ENCODE measurements around the gene TTL.
"Not testable (repeated sequence)": the region's sequence is repeated elsewhere in the genome, so short reads cannot be mapped to it uniquely, and the experiment has no call there.

Gene TTL

GRCh38 chr2:112444256-112444655 lies 37.7 kb upstream of the TTL start:
- H3K4me3 ChIP-seq (ENCODE audit: low read length): not testable (repeated sequence)

GRCh38 chr2:112449854-112450253 lies 32.1 kb upstream of the TTL start:
- no peaks in the 10 kb centered on the region for H3K36me3 ChIP-seq (ENCODE audit: control insufficient read depth, insufficient read depth, low read length, severe bottlenecking)
- H3K27me3 ChIP-seq (replicated peaks; ENCODE audit: control insufficient read depth, insufficient read depth, low read length): peaks cover 5% of the 10 kb centered on the region
- peaks cover 8% of the 10 kb centered on the region for H3K9me3 ChIP-seq (ENCODE audit: control insufficient read depth, low read length)
- H3K4me3 ChIP-seq (ENCODE audit: low read length): no peak overlapping the region
- H3K9ac ChIP-seq (ENCODE audit: low read length): no peak overlapping the region
- H3K4me1 ChIP-seq (ENCODE audit: control insufficient read depth, insufficient read depth, low read length): no peaks in the 10 kb centered on the region
- DNase-seq (ENCODE audit: low read depth): no peak

More at GRCh38 chr2:112444256-112444655, 37.7 kb upstream of the TTL start:
- not testable (repeated sequence) for H3K9me3 ChIP-seq (ENCODE audit: control insufficient read depth, low read length); DNase-seq (ENCODE audit: low read depth); H3K4me1 ChIP-seq (ENCODE audit: control insufficient read depth, insufficient read depth, low read length); H3K27me3 ChIP-seq (replicated peaks; ENCODE audit: control insufficient read depth, insufficient read depth, low read length); H3K9ac ChIP-seq (ENCODE audit: low read length); H3K36me3 ChIP-seq (ENCODE audit: control insufficient read depth, insufficient read depth, low read length, severe bottlenecking)

GRCh38 chr2:112451317-112451716 lies 30.6 kb upstream of the TTL start:
- no peaks in the 10 kb centered on the region for H3K36me3 ChIP-seq (ENCODE audit: control insufficient read depth, insufficient read depth, low read length, severe bottlenecking)
- H3K4me1 ChIP-seq (ENCODE audit: control insufficient read depth, insufficient read depth, low read length): no peaks in the 10 kb centered on the region
- peaks cover 8% of the 10 kb centered on the region for H3K9me3 ChIP-seq (ENCODE audit: control insufficient read depth, low read length)
- no peak overlapping the region for H3K4me3 ChIP-seq (ENCODE audit: low read length)
- DNase-seq (ENCODE audit: low read depth): no peak
- H3K27me3 ChIP-seq (replicated peaks; ENCODE audit: control insufficient read depth, insufficient read depth, low read length): peaks cover 5% of the 10 kb centered on the region
- no peak overlapping the region for H3K9ac ChIP-seq (ENCODE audit: low read length)

- H3K9ac ChIP-seq (ENCODE audit: low read length): no peak overlapping the region
- peaks cover 17% of the 10 kb centered on the region for H3K27me3 ChIP-seq (replicated peaks; ENCODE audit: control insufficient read depth, insufficient read depth, low read length)
- no peak for DNase-seq (ENCODE audit: low read depth)
- no peaks in the 10 kb centered on the region for H3K36me3 ChIP-seq (ENCODE audit: control insufficient read depth, insufficient read depth, low read length, severe bottlenecking)
- peaks cover 8% of the 10 kb centered on the region for H3K9me3 ChIP-seq (ENCODE audit: control insufficient read depth, low read length)
- no peak overlapping the region for H3K4me3 ChIP-seq (ENCODE audit: low read length)
- H3K4me1 ChIP-seq (ENCODE audit: control insufficient read depth, insufficient read depth, low read length): no peaks in the 10 kb centered on the region
Observed at GRCh38 chr2:112454586-112454985, 27.4 kb upstream of the TTL start.

GRCh38 chr2:112459372-112459771 lies 22.6 kb upstream of the TTL start:
- no peak for DNase-seq (ENCODE audit: low read depth)
- Histone ChIP-seq H3K9me3 (ENCODE audit: control insufficient read depth, low read length) (peaks cover 7% of the 10 kb centered on the region), H3K27me3 (replicated peaks; ENCODE audit: control insufficient read depth, insufficient read depth, low read length) (peaks cover 15% of the 10 kb centered on the region), H3K4me3 (ENCODE audit: low read length) (no peak overlapping the region), H3K36me3 (ENCODE audit: control insufficient read depth, insufficient read depth, low read length, severe bottlenecking) (no peaks in the 10 kb centered on the region), H3K4me1 (ENCODE audit: control insufficient read depth, insufficient read depth, low read length) (no peaks in the 10 kb centered on the region), H3K9ac (ENCODE audit: low read length) (no peak overlapping the region)

- H3K9me3 ChIP-seq (ENCODE audit: control insufficient read depth, low read length): peaks cover 7% of the 10 kb centered on the region
- no peak for DNase-seq (ENCODE audit: low read depth)
- no peak overlapping the region for H3K9ac ChIP-seq (ENCODE audit: low read length)
- H3K27me3 ChIP-seq (replicated peaks; ENCODE audit: control insufficient read depth, insufficient read depth, low read length): peaks cover 13% of the 10 kb centered on the region
- H3K36me3 ChIP-seq (ENCODE audit: control insufficient read depth, insufficient read depth, low read length, severe bottlenecking): no peaks in the 10 kb centered on the region
- H3K4me3 ChIP-seq (ENCODE audit: low read length): no peak overlapping the region
- no peaks in the 10 kb centered on the region for H3K4me1 ChIP-seq (ENCODE audit: control insufficient read depth, insufficient read depth, low read length)
Observed at GRCh38 chr2:112462178-112462577, 19.8 kb upstream of the TTL start.

GRCh38 chr2:112463256-112463655 lies 18.7 kb upstream of the TTL start:
- no peaks in the 10 kb centered on the region for H3K4me1 ChIP-seq (ENCODE audit: control insufficient read depth, insufficient read depth, low read length)
- H3K9ac ChIP-seq (ENCODE audit: low read length): no peak overlapping the region
- no peak for DNase-seq (ENCODE audit: low read depth)

GRCh38 chr2:112465382-112465781 lies 16.6 kb upstream of the TTL start:
- no peak overlapping the region for H3K4me3 ChIP-seq (ENCODE audit: low read length)
- no peaks in the 10 kb centered on the region for H3K27me3 ChIP-seq (replicated peaks; ENCODE audit: control insufficient read depth, insufficient read depth, low read length)
- H3K36me3 ChIP-seq (ENCODE audit: control insufficient read depth, insufficient read depth, low read length, severe bottlenecking): no peaks in the 10 kb centered on the region
- H3K9me3 ChIP-seq (ENCODE audit: control insufficient read depth, low read length): peaks cover 10% of the 10 kb centered on the region
- no peaks in the 10 kb centered on the region for H3K4me1 ChIP-seq (ENCODE audit: control insufficient read depth, insufficient read depth, low read length)
- DNase-seq (ENCODE audit: low read depth): peak; percentile 19
- no peak overlapping the region for H3K9ac ChIP-seq (ENCODE audit: low read length)

More at GRCh38 chr2:112463256-112463655, 18.7 kb upstream of the TTL start:
- peaks cover 10% of the 10 kb centered on the region for H3K27me3 ChIP-seq (replicated peaks; ENCODE audit: control insufficient read depth, insufficient read depth, low read length)
- H3K9me3 ChIP-seq (ENCODE audit: control insufficient read depth, low read length): peaks cover 7% of the 10 kb centered on the region
- no peaks in the 10 kb centered on the region for H3K36me3 ChIP-seq (ENCODE audit: control insufficient read depth, insufficient read depth, low read length, severe bottlenecking)
- H3K4me3 ChIP-seq (ENCODE audit: low read length): no peak overlapping the region

GRCh38 chr2:112472547-112473263 lies 9.3 kb upstream of the TTL start:
- H3K4me3 ChIP-seq (ENCODE audit: low read length): no peak overlapping the region
- no peaks in the 10 kb centered on the region for H3K4me1 ChIP-seq (ENCODE audit: control insufficient read depth, insufficient read depth, low read length)
- DNase-seq (ENCODE audit: low read depth): no peak
- H3K9ac ChIP-seq (ENCODE audit: low read length): no peak overlapping the region
- peaks cover 3% of the 10 kb centered on the region for H3K9me3 ChIP-seq (ENCODE audit: control insufficient read depth, low read length)
- no peaks in the 10 kb centered on the region for H3K36me3 ChIP-seq (ENCODE audit: control insufficient read depth, insufficient read depth, low read length, severe bottlenecking)
- H3K27me3 ChIP-seq (replicated peaks; ENCODE audit: control insufficient read depth, insufficient read depth, low read length): no peaks in the 10 kb centered on the region

GRCh38 chr2:112474844-112475486 lies 7.0 kb upstream of the TTL start:
- Histone ChIP-seq H3K9ac (ENCODE audit: low read length) (no peak overlapping the region), H3K27me3 (replicated peaks; ENCODE audit: control insufficient read depth, insufficient read depth, low read length) (no peaks in the 10 kb centered on the region), H3K4me3 (ENCODE audit: low read length) (no peak overlapping the region), H3K4me1 (ENCODE audit: control insufficient read depth, insufficient read depth, low read length) (no peaks in the 10 kb centered on the region), H3K36me3 (ENCODE audit: control insufficient read depth, insufficient read depth, low read length, severe bottlenecking) (no peaks in the 10 kb centered on the region), H3K9me3 (ENCODE audit: control insufficient read depth, low read length) (no peaks in the 10 kb centered on the region)
- DNase-seq (ENCODE audit: low read depth): no peak

- H3K36me3 ChIP-seq (ENCODE audit: control insufficient read depth, insufficient read depth, low read length, severe bottlenecking): no peaks in the 10 kb centered on the region
Observed at GRCh38 chr2:112476434-112476833, 5.5 kb upstream of the TTL start.

More at GRCh38 chr2:112476434-112476833, 5.5 kb upstream of the TTL start:
- Histone ChIP-seq H3K4me3 (ENCODE audit: low read length) (no peak overlapping the region), H3K9ac (ENCODE audit: low read length) (no peak overlapping the region), H3K9me3 (ENCODE audit: control insufficient read depth, low read length) (no peaks in the 10 kb centered on the region), H3K27me3 (replicated peaks; ENCODE audit: control insufficient read depth, insufficient read depth, low read length) (no peaks in the 10 kb centered on the region), H3K4me1 (ENCODE audit: control insufficient read depth, insufficient read depth, low read length) (peaks cover 4% of the 10 kb centered on the region)
- no peak for DNase-seq (ENCODE audit: low read depth)
